Effector memory CD8-positive, alpha-beta T cell (primary cell): Measurements from ENCODE around the gene STRN3.
"Not testable (repeated sequence)": the region's sequence is repeated elsewhere in the genome, so short reads cannot be mapped to it uniquely, and the experiment has no call there.

Source experiments
- ATAC-seq: fragments of 150-1000 bp; cut with Tn5 transposase; replicated peaks from 2 replicates; pipeline ENCODE4 v1.10.0; 2021; ENCODE audit warnings: mild to moderate bottlenecking, moderate library complexity
- DNase-seq, 3 experiments: peaks; one replicate each; pipeline ENCODE4 v3.0.0; 2021
- H3K27ac Mint-ChIP-seq, 2 donors: one replicate each; pipeline ENCODE4 v1.8.0; 2022; ENCODE audit warnings: mild to moderate bottlenecking in 2 of 2, mixed read lengths in 2 of 2, moderate library complexity in 2 of 2
- H3K27me3 Mint-ChIP-seq, 2 donors: one replicate each; pipeline ENCODE4 v1.8.0; 2022; ENCODE audit warnings: mixed read lengths in 2 of 2
- H3K36me3 Mint-ChIP-seq: one replicate; pipeline ENCODE4 v1.8.0; 2022; ENCODE audit warnings: mild to moderate bottlenecking, moderate library complexity, mixed read lengths; ENCODE audit not compliant: insufficient read depth
- H3K4me1 Mint-ChIP-seq, 2 donors: one replicate each; pipeline ENCODE4 v1.8.0; 2022; ENCODE audit warnings: low read depth in 2 of 2, mixed read lengths in 2 of 2
- H3K4me3 Mint-ChIP-seq, 2 donors: one replicate each; pipeline ENCODE4 v1.8.0; 2022; ENCODE audit warnings: mild to moderate bottlenecking in 2 of 2, mixed read lengths in 2 of 2, moderate library complexity in 2 of 2
- H3K9me3 Mint-ChIP-seq, 2 donors: one replicate each; pipeline ENCODE4 v1.8.0; 2022; ENCODE audit warnings: mixed read lengths in 2 of 2
- total RNA-seq, 9 experiments: gene quantifications; one replicate each; lab custom pipeline; 2026; lab: John Stamatoyannopoulos, UW

Gene STRN3, protein sequence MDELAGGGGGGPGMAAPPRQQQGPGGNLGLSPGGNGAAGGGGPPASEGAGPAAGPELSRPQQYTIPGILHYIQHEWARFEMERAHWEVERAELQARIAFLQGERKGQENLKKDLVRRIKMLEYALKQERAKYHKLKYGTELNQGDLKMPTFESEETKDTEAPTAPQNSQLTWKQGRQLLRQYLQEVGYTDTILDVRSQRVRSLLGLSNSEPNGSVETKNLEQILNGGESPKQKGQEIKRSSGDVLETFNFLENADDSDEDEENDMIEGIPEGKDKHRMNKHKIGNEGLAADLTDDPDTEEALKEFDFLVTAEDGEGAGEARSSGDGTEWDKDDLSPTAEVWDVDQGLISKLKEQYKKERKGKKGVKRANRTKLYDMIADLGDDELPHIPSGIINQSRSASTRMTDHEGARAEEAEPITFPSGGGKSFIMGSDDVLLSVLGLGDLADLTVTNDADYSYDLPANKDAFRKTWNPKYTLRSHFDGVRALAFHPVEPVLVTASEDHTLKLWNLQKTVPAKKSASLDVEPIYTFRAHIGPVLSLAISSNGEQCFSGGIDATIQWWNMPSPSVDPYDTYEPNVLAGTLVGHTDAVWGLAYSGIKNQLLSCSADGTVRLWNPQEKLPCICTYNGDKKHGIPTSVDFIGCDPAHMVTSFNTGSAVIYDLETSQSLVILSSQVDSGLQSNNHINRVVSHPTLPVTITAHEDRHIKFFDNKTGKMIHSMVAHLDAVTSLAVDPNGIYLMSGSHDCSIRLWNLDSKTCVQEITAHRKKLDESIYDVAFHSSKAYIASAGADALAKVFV
- total RNA-seq = 26.9 to 66.7 (median 52.4) reads per million in 9 experiments

DNA sequence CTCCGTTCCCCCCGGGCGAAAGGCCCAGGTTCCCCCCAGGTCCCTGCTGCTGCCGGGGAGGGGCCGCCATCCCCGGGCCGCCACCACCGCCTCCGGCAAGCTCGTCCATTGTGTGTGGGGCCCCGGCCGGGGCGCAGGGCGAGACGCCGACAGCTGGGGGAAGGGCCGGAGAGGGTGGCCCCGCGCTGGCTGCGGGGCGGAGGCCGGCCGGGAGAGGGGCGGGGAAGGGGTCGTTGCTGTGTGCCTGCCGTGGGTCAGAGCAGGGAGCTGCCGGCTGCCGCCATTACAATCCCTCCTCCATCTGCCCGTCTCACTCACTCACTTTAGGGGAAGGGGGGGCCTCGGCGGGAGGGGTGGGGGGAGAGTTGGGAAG, at the start of gene STRN3:
Gene STRN3 (minus strand): TSS at position 303 of the 373 bp plus-strand sequence. CDS start 194 bp downstream, at position 109.
- Mint-ChIP-seq H3K27ac (peak within 1 kb of the TSS; percentile 98), H3K4me1 (peaks cover 27 to 46% of the 10 kb centered on the region in 2 donors)

DNA sequence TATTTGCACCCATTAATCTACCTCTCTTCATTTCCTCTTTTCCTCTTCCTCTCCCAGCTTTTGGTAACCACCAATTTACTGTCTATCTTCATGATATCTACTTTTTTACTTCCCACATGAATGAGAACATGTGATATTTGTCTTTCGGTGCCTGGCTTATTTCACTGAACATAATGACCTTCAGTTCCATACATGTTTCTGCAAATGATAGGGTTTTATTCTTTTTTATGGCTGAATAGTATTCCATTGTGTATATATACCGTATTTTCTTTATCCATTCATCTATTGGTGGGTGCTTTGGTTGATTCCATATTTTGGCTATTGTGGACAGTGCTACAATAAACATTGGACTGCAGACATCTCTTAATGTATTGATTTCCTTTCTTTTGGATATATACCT, 49.0 kb upstream of the STRN3 start:
- no peaks in the 10 kb centered on the region for H3K27me3 Mint-ChIP-seq
- H3K9me3 Mint-ChIP-seq = peaks cover 0 to 4% of the 10 kb centered on the region in 2 donors
- no peaks in the 10 kb centered on the region for H3K4me1 Mint-ChIP-seq
- no peak for ATAC-seq
- no peak for DNase-seq
- no peak overlapping the region for H3K4me3 Mint-ChIP-seq
- no peaks in the 10 kb centered on the region for H3K36me3 Mint-ChIP-seq
- H3K27ac Mint-ChIP-seq = no peak overlapping the region

More for the DNA sequence above, at the start of gene STRN3:
- H3K36me3 Mint-ChIP-seq = peaks cover 25% of the 10 kb centered on the region
- H3K27me3 Mint-ChIP-seq = no peaks in the 10 kb centered on the region
- DNase-seq (no peak), ATAC-seq (no peak)
- H3K9me3 Mint-ChIP-seq = no peaks in the 10 kb centered on the region
- H3K4me3 Mint-ChIP-seq = peak within 1 kb of the TSS; percentile 97 to 99

DNA sequence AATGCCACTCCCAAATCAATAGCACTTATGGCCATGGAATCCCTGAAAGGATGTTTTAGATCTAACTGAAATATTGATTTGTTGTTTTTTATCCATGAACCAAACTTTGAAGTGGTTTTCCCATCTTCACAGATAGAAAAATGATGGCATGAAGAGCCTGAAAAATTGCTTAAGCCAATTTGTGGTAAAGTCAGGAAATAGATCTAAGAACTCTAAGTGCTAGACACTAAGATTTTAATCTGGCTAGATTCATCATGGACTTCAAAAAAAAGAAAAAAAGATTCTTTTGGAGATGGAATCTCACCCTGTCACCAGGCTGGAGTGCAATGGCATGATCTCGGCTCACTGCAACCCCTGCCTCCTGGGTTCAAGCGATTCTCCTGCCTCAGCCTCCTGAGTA, 45.0 kb upstream of the STRN3 start:
- ATAC-seq (no peak), DNase-seq (no peak)
- Mint-ChIP-seq H3K27ac (no peak overlapping the region), H3K4me3 (no peak overlapping the region), H3K27me3 (no peaks in the 10 kb centered on the region), H3K4me1 (no peaks in the 10 kb centered on the region), H3K36me3 (peaks cover 3% of the 10 kb centered on the region), H3K9me3 (peaks cover 0 to 4% of the 10 kb centered on the region in 2 donors)

DNA sequence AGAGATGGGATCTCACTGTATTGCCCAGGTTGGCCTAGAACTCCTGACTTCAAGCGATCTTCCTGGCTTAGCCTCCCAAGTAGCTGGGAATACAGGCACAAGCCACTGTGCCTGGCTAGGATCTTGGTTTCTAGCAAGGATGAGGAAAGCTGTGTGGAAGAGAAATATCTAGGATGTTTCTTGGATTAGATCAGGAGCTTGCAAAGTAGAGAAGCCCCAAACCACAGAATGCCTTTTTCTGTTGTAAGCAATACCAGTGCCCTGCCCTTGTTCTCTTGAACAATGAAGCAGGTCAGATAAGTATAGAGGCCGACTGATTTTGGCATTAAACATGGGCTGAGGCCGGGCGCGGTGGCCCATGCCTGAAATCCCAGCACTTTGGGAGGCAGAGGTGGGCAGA, 44.3 kb upstream of the STRN3 start:
- ATAC-seq (no peak), DNase-seq (no peak)
- no peaks in the 10 kb centered on the region for H3K27me3 Mint-ChIP-seq
- no peaks in the 10 kb centered on the region for H3K4me1 Mint-ChIP-seq
- H3K9me3 Mint-ChIP-seq = peaks cover 0 to 4% of the 10 kb centered on the region in 2 donors
- H3K36me3 Mint-ChIP-seq = peaks cover 3% of the 10 kb centered on the region
- no peak overlapping the region for H3K4me3 Mint-ChIP-seq
- peak overlapping the region in 1 of 2 donors; percentile 23 for H3K27ac Mint-ChIP-seq

DNA sequence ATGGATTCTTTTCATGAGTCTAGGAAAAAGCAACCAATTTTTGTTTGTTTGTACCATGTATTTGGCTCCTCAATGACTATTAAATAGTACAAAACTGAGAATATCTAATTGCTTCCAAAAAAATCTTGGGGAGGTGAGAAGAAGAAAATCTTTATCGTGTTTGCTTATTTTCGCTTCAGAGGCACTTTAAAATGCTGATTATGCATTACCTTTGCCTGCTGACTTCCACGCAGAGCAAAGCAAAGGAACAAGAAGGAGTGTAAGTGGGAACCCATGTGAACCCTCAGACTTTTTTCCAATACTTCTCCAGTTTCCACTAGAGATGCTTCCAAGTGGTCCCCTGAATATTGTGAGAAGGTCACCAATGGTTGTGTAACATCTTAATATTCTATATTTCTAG, 43.2 kb upstream of the STRN3 start:
- H3K4me3 Mint-ChIP-seq = no peak overlapping the region
- no peaks in the 10 kb centered on the region for H3K27me3 Mint-ChIP-seq
- H3K36me3 Mint-ChIP-seq = peaks cover 3% of the 10 kb centered on the region
- ATAC-seq (no peak), DNase-seq (no peak)
- no peaks in the 10 kb centered on the region for H3K9me3 Mint-ChIP-seq
- H3K27ac Mint-ChIP-seq = no peak overlapping the region
- no peaks in the 10 kb centered on the region for H3K4me1 Mint-ChIP-seq

DNA sequence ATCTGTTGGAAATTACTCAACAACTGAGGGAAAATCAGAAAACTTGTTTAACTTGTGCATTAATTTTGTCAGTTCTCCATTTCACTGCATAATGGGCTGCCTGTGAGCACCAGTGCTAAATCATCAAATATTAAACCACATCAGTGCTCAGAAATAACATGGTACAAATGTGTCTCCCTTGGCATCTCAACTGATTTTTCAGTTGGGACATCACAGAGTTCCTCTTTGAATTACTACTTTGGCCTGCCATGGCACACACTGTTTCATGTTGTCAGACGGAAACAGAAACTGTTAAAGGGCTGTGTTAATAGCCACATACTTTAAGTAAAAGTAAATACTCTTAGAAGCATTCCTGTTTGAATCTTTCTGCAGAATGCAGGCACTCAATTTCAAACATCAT, 42.1 kb upstream of the STRN3 start:
- Mint-ChIP-seq H3K4me3 (no peak overlapping the region), H3K36me3 (peaks cover 3% of the 10 kb centered on the region), H3K4me1 (no peaks in the 10 kb centered on the region), H3K9me3 (no peaks in the 10 kb centered on the region), H3K27ac (no peak overlapping the region), H3K27me3 (no peaks in the 10 kb centered on the region)
- no peak for DNase-seq
- no peak for ATAC-seq

DNA sequence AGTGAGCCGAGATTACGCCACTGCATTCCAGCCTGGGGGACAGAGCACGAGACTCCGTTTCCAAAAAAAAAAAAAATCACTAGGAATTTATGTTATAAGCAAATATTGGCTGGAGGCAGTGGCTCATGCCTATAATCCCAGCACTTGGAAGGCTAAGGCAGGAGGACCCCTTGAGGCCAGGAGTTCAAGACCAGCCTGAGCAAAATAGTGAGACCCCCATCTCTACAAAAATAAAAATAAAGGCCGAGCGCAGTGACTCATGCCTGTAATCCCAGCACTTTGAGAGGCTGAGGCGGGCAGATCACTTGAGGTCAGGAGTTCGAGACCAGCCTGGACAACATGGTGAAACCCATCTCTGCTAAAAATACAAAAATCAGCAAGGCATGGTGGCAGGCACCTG, 36.7 kb upstream of the STRN3 start:
- H3K27me3 Mint-ChIP-seq, H3K27ac Mint-ChIP-seq, H3K9me3 Mint-ChIP-seq, H3K36me3 Mint-ChIP-seq, ATAC-seq, H3K4me3 Mint-ChIP-seq, DNase-seq: not testable (repeated sequence)
- H3K4me1 Mint-ChIP-seq = peaks cover 4 to 12% of the 10 kb centered on the region in 2 donors

DNA sequence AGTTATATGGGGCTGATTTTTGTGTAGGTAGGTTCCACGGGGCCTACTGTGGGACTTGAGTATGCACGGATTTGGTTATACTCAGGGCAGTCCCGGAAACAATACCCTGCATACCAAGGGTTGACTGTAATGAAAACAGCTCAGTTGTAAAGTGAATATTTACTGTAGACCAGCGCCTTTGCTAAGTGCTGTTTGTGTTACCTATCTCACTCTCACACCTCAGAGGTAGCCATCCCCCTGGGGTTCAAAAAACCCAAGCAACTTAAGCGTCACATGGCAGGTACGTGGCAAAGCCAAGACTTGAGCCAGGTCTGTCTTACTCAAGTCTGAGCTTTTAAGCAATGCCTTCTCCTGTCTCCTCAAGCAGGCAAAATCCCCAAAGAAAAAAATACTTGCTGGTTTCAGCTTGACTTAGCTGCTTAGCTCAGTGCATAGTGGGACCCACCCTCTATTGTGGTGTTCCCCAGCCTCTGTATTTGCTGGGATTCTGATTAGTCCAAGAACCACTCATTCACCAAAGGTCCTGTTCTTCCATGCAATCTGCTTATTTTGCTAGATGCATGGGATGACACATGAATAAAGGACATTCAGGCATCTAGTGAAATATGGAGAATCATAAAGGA, 34.2 kb upstream of the STRN3 start:
- DNase-seq (no peak), ATAC-seq (no peak)
- Mint-ChIP-seq H3K9me3 (no peaks in the 10 kb centered on the region), H3K4me3 (no peak overlapping the region), H3K27me3 (no peaks in the 10 kb centered on the region), H3K36me3 (no peaks in the 10 kb centered on the region), H3K27ac (no peak overlapping the region), H3K4me1 (peaks cover 4 to 16% of the 10 kb centered on the region in 2 donors)

DNA sequence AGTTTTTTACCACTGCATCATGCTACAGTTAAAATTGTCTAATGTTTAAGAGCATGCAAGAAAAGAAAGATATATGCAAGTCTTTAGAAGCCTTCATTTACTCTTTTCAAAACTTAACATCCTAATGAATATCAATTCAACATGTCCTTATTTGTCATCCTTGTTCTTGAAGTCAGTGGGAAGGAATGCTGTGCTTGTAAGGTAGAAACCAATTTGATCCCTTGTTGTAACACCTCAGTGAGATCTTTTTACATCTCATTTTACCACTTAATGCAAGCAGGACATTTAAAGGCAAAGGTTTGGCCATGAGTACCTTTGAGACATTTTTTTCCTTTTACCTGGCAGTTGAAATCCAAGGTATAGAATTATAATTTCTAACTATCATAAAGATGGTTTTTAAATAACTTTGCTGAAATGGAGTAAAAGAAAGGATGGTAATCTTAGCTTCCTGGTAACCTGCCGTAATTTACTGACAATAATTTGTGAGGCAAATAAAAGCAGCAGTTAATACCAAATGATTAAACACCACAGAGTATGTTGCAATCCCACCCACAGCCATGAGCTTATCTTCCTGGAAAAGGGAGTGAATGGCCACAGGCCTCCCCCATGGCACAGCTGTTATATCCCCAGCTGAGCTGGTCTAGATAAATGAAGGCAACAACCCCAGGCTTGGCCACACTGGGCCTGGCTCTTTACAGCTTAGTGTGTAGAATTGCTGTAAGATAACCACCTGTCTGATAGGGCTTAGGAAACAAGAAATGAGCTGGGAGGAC, 33.2 kb upstream of the STRN3 start:
- Mint-ChIP-seq H3K36me3 (no peaks in the 10 kb centered on the region), H3K4me3 (no peak overlapping the region), H3K4me1 (peaks cover 4 to 16% of the 10 kb centered on the region in 2 donors), H3K9me3 (no peaks in the 10 kb centered on the region), H3K27me3 (no peaks in the 10 kb centered on the region), H3K27ac (no peak overlapping the region)
- DNase-seq (no peak), ATAC-seq (no peak)

DNA sequence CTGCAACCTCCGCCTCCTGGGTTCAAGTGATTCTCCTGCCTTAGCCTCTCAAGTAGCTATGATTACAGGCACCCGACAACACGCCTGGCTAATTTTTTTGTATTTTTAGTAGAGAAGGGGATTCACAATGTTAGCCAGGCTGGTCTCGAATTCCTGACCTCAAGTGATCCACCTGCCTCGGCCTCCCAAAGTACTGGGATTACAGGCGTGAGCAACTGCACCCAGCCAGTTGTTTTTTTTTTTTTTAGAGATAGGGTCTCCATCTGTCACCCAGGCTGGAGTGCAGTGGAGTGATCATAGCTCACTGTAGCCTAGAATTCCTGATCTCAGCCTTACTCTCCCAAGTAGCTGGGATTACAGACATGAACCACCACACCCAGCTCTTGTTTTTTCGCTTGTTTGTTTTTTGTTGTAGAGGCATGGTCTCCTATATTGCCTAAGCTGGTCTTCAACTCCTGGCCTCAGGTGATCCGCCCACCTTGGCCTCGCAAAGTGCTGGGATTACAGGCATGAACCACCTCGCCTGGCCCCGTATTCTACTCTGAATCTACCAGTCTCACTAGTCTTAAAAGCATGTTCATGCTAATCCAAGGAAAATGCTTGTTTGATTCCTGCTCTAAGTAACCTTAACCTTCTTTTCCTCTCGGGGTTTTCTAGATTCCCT, 31.7 kb upstream of the STRN3 start:
- ATAC-seq = no peak
- H3K4me3 Mint-ChIP-seq = no peak overlapping the region
- peak overlapping the region; percentile 17 to 20 for H3K27ac Mint-ChIP-seq
- peaks cover 4 to 16% of the 10 kb centered on the region in 2 donors for H3K4me1 Mint-ChIP-seq
- H3K27me3 Mint-ChIP-seq = no peaks in the 10 kb centered on the region
- DNase-seq = no peak
- no peaks in the 10 kb centered on the region for H3K36me3 Mint-ChIP-seq
- no peaks in the 10 kb centered on the region for H3K9me3 Mint-ChIP-seq

DNA sequence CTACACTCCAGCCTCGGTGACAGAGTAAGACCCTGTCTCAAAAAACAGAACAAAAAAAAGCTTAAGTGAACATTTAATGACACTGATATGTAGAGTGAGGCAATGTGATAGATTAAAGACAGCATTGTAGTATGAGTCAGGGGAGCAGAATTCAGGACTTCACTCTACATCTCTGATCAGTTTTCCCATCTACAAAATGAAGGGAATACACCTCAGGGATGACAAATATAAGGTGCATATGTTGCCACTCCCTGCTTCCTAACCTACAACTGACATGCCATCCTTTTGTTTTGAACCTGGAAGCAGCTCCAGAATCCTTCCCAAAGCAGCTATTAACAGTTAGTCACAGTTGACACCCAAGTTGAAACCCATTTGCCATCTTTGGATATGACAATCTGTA, 30.9 kb upstream of the STRN3 start:
- no peaks in the 10 kb centered on the region for H3K36me3 Mint-ChIP-seq
- H3K4me1 Mint-ChIP-seq = peaks cover 4 to 16% of the 10 kb centered on the region in 2 donors

DNA sequence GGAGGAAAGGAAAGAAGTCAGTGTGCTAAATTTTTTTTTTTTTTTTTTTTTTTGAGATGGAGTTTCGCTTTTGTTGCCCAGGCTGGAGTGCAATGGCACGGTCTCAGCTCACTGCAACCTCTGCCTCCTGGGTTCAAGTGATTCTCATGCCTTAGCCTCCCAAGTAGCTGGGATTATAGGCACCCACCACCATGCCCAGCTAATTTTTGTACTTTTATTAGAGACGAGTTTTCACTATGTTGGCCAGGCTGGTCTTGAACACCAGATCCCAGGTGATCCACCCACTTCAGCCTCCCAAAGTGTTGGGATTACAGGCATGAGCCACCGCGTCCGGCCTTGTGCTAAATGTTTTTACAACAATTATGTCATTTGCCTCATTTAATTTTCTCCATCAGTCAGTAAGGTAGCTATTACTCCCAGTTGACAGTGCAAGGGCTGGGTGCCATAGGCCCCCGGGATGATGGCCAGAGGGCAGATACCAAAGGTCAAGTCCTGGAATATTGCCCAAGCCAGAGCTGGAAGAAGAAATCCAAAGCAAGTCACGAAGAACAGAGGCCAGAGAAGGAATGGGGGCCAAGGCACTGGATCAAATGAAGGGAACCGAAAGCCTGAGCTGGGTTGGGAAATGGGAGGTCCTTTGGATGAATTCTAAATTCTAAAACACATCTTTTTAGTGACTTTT, 26.9 kb upstream of the STRN3 start:
- not testable (repeated sequence) for H3K27me3 Mint-ChIP-seq, H3K9me3 Mint-ChIP-seq, H3K4me1 Mint-ChIP-seq, H3K27ac Mint-ChIP-seq, H3K4me3 Mint-ChIP-seq, ATAC-seq, H3K36me3 Mint-ChIP-seq, DNase-seq

More for the DNA sequence above, 30.9 kb upstream of the STRN3 start:
- no peak for DNase-seq
- ATAC-seq = no peak
- H3K27me3 Mint-ChIP-seq = no peaks in the 10 kb centered on the region
- no peak overlapping the region for H3K27ac Mint-ChIP-seq
- no peak overlapping the region for H3K4me3 Mint-ChIP-seq
- H3K9me3 Mint-ChIP-seq = no peaks in the 10 kb centered on the region
